Right renal pelvis (tissue), 4 donors: ENCODE measurements around the gene ENKUR. TPM values are rescaled to one million over a fixed set of nuclear protein-coding genes. Genes with fewer than 3 reads are reported as not detected.
"Not testable (repeated sequence)": the region's sequence is repeated elsewhere in the genome, so short reads cannot be mapped to it uniquely, and the experiment has no call there.

Experiments used
- DNase-seq, 4 donors: peaks; one replicate each; pipeline ENCODE4 v3.0.0-alpha.2; 2013; ENCODE audit warnings: low read depth in 4 of 4, low spot score in 3 of 4, missing footprints in 1 of 4
- polyA plus RNA-seq, 4 donors: library from polyadenylated mRNA; unstranded; fragments of 120-200 nt; gene quantifications; one replicate each; pipeline ENCODE4 v1.2.1, GENCODE V29; 2013; ENCODE audit not compliant: insufficient read length in 4 of 4

Gene ENKUR
- polyA plus RNA-seq, 4 donors: 4.0 to 5.5 (median 4.8) TPM

DNA sequence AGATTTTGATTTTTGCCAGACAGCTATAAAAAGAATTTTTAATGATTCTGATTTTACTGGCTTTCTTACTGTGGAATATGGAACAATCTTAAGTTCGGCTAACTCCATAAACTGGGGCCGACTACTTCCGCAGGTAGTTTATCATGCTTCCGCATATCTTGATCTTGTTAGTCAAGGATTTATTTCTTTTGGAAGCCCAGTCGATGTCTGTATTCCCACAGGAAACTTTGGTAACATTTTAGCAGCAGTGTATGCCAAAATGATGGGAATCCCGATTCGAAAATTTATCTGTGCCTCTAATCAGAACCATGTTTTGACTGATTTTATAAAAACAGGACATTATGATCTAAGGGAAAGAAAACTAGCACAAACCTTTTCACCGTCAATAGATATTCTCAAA lies 8.6 kb upstream of the ENKUR start:
- DNase-seq: no peak

- no peak for DNase-seq
These were observed 7.3 kb upstream of the ENKUR start for GRCh38 chr10:25023278-25023677.

DNA sequence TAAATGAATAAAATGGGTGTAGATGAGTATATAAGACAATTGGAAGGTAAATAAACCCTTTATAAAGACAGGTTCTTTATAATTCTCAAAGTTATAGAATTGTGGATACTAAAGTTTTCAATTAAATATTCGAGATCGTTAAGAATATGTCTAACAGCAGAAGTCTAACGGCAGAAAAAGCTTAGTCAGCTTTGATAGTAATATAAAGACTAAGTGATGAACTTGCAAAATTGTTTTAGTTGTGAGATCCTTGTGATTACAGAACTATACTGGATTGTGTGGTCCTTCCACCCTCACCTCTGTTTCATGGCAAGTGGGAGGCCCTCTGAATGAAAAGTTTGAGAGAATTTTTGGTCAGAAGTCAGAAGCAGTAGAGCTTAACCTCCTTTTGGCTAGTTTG lies 2.7 kb upstream of the ENKUR start:
- no peak for DNase-seq

DNA sequence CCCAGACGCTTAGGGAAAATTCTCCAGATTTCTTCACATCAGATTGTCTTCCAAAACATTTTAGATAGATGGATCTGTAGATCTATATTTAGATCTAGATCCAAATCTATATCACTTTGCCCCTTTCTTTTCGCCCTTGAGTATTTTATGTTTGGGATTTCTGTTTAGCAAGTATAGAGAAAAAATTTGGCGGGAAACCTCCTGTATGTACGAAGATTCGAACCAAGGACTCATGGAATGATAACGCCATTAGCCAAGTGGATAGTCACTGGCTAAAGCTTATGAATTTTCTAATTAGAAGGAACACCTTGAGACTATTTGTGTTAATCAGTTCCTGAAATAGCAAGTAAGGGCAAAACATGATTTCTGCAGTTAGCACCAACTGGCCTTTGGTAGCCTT lies 1.7 kb upstream of the ENKUR start:
- no peak for DNase-seq

- peak in 1 of 4 donors; percentile 63 for DNase-seq
These were observed 1.2 kb upstream of the ENKUR start for GRCh38 chr10:25017154-25017590.

- DNase-seq: peak; percentile 94 to 96 (median 96)
These were observed 607 bp upstream of the ENKUR start, which contains the start of gene THNSL1 for GRCh38 chr10:25016376-25017153. Gene THNSL1, plus strand, starts transcription at chr10:25016612. Its CDS starts 6,612 bp downstream, at chr10:25023224.

DNA sequence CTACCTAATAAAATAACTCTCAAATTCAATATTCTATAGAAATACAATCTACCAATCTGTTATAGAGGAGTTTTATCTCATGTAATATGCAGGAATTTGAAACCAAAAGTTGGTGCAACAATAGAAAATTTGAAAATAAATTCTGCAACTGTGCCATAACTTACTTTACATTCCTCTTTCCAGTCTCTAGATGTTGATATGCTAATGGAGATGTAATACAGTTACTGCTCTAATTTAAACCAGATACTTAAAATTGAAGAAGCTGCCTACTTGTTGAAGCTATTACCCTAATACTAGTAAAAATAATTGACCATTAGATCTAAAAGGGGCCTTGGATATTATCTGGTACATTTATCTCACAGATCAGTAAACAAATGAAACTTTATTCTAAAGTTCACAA lies 1.4 kb downstream of the ENKUR start:
- DNase-seq: no peak

- DNase-seq: not testable (repeated sequence)
These were observed 4.4 kb downstream of the ENKUR start for GRCh38 chr10:25011591-25011990.

DNA sequence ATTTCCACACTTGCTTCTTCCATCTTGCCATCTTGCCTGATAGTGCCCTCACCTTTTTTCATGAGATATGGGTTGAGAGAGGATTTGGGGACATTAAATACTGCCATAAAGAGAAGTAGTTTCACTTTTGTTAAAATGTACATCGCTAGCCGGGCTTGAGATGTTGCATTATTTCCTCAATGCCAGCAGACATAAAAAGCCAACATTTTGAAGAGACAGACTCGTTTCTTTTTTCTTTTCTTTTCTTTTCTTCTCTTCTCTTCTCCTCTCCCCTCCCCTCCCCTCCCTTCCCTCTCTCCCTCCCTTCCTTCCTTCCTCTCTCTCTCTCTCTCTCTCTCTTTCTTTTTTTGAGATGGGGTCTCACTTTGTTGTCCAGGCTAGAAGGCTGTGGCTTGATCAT lies 17.9 kb downstream of the ENKUR start:
- no peak for DNase-seq

- no peak for DNase-seq
These were observed 20.9 kb downstream of the ENKUR start for GRCh38 chr10:24995072-24995471.

DNA sequence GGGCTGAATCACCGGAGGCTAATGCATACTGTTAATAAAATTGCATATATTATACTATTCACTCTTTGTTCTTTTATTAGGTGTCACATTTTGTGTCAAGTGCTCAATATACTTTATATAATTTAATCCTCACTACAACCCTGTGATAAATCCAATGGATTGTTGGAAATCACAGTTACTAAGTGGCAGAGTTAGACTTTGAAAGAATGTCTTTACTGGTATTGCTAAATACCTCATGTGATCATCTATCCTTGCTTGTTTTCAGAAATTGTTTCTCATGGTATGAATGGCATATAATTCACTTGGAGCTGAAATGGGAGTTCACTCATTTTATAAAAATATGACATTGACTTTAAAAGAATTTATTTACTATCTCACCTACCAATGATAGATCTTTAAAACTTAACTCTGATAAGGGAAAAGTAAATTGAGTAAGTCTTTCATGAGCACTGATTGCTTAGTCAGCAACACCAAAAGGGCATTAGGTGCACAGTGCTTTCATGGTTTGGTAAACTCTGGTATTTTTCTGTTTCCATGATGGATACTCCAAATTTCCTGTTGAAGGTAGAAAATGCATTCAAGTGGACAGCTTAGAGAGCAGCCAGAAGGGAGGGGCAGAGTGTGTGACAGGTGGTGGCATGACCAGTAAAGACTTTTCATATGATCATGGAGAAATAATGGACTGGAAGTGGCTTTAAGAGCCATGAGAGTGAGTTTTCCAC lies 22.6 kb downstream of the ENKUR start:
- no peak for DNase-seq

- no peak for DNase-seq
These were observed 23.3 kb downstream of the ENKUR start for GRCh38 chr10:24992512-24993133.

DNA sequence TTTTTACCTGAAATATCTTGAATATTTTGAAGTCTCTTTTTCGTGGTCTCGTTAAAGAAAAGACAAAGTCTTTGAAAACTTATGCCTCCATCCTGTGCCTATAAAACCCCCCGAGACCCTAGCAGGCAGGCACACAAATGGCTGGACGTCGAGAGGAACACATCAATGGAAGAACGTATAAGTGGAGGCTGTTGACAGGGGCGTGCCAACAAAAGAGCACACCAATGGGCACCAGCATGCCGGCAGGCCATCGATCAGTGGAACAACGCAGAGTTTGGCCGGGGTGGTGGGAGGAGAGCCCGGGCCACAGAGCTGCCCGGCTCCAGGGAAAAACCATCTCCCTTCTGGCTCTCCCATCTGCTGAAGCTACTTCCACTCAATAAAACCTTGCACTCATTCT lies 24.7 kb downstream of the ENKUR start:
- DNase-seq: no peak

GRCh38 chr10:24989867-24990266 lies 26.1 kb downstream of the ENKUR start:
- no peak for DNase-seq

DNA sequence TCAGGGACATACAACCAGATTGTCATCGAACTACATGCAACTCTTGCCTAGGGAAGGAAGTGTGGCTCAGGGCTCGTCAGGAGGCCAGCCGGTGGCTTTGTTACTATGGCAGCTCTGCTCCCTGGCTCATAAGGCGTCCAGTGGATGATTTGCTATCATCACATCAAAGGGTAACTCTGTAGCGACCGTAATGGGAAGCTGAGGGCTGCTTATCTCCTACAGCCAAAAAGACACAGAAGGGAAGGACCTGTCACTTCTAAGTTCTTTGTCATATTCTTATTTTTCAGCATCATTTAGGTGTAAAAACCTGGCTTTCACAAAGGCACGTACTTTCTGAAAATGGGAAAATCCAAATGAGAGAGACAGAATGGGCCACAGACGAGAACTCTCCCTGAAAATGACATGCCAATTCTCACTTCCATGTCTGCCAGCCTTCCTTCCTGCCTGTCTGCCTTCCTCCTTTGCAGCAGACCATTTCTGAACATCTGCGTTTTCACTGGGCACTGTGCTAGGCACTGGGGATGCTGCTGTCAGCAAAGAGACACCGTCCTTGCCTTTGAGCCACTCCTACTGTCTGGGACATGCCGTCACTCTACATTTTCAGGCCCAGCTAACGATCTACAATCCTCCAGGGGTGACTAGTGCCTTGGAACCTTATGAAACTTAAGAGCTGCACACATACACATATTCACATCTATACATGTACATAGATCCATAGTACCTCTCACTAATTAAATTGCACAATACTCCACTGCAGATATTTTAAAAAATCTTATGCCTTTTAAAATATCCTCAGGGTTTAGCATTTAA lies 26.9 kb downstream of the ENKUR start:
- DNase-seq: no peak

GRCh38 chr10:24984906-24985305 lies 31.1 kb downstream of the ENKUR start:
- no peak for DNase-seq

- no peak for DNase-seq
These were observed 32.0 kb downstream of the ENKUR start for GRCh38 chr10:24983946-24984345.

GRCh38 chr10:24983130-24983529 lies 32.8 kb downstream of the ENKUR start:
- DNase-seq: no peak

DNA sequence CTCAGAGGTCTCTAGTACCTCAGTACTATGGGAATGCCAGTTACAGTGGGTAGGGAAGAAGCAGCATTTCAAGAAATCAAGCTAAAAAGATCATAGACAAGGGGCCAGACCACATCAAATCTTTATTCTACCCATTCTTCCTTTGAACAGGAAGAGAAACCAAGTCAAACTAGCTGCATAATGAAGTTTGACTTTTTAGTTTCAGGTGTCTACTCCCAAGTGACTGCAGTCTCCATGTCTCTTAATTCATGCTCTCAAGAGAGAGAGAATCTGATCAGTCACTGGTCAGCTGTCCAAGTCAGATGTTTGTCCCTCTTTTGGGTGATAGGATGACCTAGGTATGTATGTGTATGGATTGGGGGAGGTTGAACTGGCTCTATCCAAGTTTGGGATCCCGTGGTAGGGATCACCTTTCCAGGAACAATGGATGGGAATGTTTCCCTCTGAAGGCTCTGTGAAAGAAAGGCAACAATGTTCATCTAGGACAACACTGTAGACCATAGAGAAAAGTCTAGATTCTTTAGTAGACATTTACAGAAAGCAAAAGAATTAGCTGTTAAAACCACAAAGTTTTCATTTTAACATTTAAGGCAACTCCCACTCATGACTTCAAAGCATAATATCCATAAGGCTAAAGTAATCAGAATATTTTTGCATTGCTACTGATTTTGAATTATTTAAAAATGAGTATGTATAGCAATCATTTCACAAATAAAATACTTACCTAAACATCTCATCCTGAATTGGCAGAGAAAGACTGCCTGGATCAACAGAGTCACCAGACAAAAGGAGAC lies 33.4 kb downstream of the ENKUR start:
- no peak for DNase-seq

- no peak for DNase-seq
These were observed 34.7 kb downstream of the ENKUR start for GRCh38 chr10:24981161-24981710.
